SK-N-SH treated with all-trans-retinoic acid at 6 μM for 48 hours (cell line): ENCODE data around the gene PLA2G3.

Experiments used
- ATAC-seq: fragments of 200-7000 bp; cut with Tn5 transposase; 3 replicates; pipeline ENCODE4 v1.9.1; 2020; ENCODE audit warnings: mild to moderate bottlenecking, moderate library complexity
- ARNTL ChIP-seq: fragments of 450-650 bp; formaldehyde crosslinking; IDR thresholded peaks from 2 replicates; pipeline ENCODE4 v1.5.0; 2020; ENCODE audit warnings: low read depth, mild to moderate bottlenecking, moderate library complexity, borderline replicate concordance
- BACH2 ChIP-seq: fragments of 250-450 bp; sonication (Bioruptor Pico); IDR thresholded peaks from 2 replicates; pipeline ENCODE4 v1.9.0; 2021; ENCODE audit warnings: mild to moderate bottlenecking, borderline replicate concordance
- CSDC2 ChIP-seq: fragments of 250-450 bp; sonication (Bioruptor Pico); IDR thresholded peaks from 2 replicates; pipeline ENCODE4 v1.5.0; 2020; ENCODE audit warnings: mild to moderate bottlenecking, moderate library complexity
- GLIS3 ChIP-seq: fragments of 250-450 bp; sonication (Bioruptor Pico); IDR thresholded peaks from 2 replicates; pipeline ENCODE4 v1.5.0; 2020; ENCODE audit warnings: mild to moderate bottlenecking, moderate library complexity
- ISL1 ChIP-seq: fragments of 250-450 bp; sonication (Bioruptor Pico); IDR thresholded peaks from 2 replicates; pipeline ENCODE4 v2.1.2; 2022; ENCODE audit warnings: mild to moderate bottlenecking, moderate library complexity
- OSR1 ChIP-seq: fragments of 250-450 bp; sonication (Bioruptor Pico); IDR thresholded peaks from 2 replicates; pipeline ENCODE4 v1.8.0; 2022; ENCODE audit warnings: moderate library complexity, mild to moderate bottlenecking, inconsistent platforms
- PPARA ChIP-seq: fragments of 250-450 bp; sonication (Bioruptor Pico); IDR thresholded peaks from 2 replicates; pipeline ENCODE4 v1.5.0; 2020; ENCODE audit warnings: mild to moderate bottlenecking, borderline replicate concordance
- RARB ChIP-seq: fragments of 250-450 bp; sonication (Bioruptor Pico); IDR thresholded peaks from 2 replicates; pipeline ENCODE4 v1.8.0; 2021; ENCODE audit warnings: mild to moderate bottlenecking, moderate library complexity
- TCF4 ChIP-seq: fragments of 250-450 bp; sonication (Bioruptor Pico); IDR thresholded peaks from 2 replicates; pipeline ENCODE4 v1.8.0; 2021; ENCODE audit warnings: mild to moderate bottlenecking, moderate library complexity, borderline replicate concordance
- TOX ChIP-seq: fragments of 250-450 bp; sonication (Bioruptor Pico); IDR thresholded peaks from 2 replicates; pipeline ENCODE4 v1.8.0; 2021; ENCODE audit warnings: mild to moderate bottlenecking, moderate library complexity, borderline replicate concordance
- ZFP3 ChIP-seq: fragments of 250-450 bp; sonication (Bioruptor Pico); IDR thresholded peaks from 2 replicates; pipeline ENCODE4 v1.5.0; 2020; ENCODE audit warnings: mild to moderate bottlenecking, moderate library complexity
- ZFP30 ChIP-seq: fragments of 450-650 bp; formaldehyde crosslinking; IDR thresholded peaks from 2 replicates; pipeline ENCODE4 v1.5.0; 2022; ENCODE audit warnings: mild to moderate bottlenecking, moderate library complexity
- ZNF8 ChIP-seq: fragments of 450-650 bp; formaldehyde crosslinking; IDR thresholded peaks from 2 replicates; pipeline ENCODE4 v1.5.0; 2020; ENCODE audit warnings: mild to moderate bottlenecking, moderate library complexity
- TF ChIP-seq, protein P1 (sequence below): fragments of 250-450 bp; sonication (Bioruptor Pico); IDR thresholded peaks from 2 replicates; pipeline ENCODE4 v1.5.1; 2020; ENCODE audit warnings: low read depth, mild to moderate bottlenecking, moderate library complexity
- TF ChIP-seq, protein P2 (sequence below): fragments of 250-450 bp; sonication (Bioruptor Pico); IDR thresholded peaks from 2 replicates; pipeline ENCODE4 v1.5.1; 2021; ENCODE audit warnings: mild to moderate bottlenecking, moderate library complexity
- TF ChIP-seq, protein P3 (sequence below): fragments of 250-450 bp; sonication (Bioruptor Pico); IDR thresholded peaks from 2 replicates; pipeline ENCODE4 v1.5.0; 2020; ENCODE audit warnings: mild to moderate bottlenecking, moderate library complexity
- TF ChIP-seq, protein P4 (sequence below): fragments of 250-450 bp; sonication (Bioruptor Pico); IDR thresholded peaks from 2 replicates; pipeline ENCODE4 v1.8.0; 2020; ENCODE audit warnings: mild to moderate bottlenecking, moderate library complexity, borderline replicate concordance

Gene PLA2G3

DNA sequence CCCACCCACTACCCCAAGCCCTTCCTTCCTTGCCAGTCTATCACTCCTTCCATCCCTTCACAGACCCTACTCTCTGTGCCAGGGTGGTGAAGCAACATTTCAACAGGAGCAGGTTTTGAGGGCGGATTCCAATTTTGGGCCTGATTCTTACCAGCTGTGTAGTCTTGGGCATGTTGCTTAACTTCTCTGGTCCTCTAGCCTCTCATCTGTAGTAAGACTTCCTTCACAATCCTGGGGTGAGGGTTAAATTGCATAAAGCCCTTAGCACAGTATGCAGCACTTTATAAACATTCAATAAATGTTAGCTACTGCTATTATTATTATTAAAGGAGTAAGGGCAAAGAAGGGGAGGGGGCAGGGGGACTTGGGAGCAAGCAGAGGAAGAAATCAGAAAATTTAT lies 14.7 kb upstream of the PLA2G3 start:
- ATAC-seq, result no peak
- no peak for TF ChIP-seq ZFP30 (CRISPR knock-in tag)
- no peak for TF ChIP-seq CSDC2 (CRISPR knock-in tag)
- TF ChIP-seq, protein P1, sequence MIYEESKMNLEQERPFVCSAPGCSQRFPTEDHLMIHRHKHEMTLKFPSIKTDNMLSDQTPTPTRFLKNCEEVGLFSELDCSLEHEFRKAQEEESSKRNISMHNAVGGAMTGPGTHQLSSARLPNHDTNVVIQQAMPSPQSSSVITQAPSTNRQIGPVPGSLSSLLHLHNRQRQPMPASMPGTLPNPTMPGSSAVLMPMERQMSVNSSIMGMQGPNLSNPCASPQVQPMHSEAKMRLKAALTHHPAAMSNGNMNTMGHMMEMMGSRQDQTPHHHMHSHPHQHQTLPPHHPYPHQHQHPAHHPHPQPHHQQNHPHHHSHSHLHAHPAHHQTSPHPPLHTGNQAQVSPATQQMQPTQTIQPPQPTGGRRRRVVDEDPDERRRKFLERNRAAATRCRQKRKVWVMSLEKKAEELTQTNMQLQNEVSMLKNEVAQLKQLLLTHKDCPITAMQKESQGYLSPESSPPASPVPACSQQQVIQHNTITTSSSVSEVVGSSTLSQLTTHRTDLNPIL, result no peak
- no peak for TF ChIP-seq GLIS3 (CRISPR knock-in tag)
- TF ChIP-seq, protein P2, sequence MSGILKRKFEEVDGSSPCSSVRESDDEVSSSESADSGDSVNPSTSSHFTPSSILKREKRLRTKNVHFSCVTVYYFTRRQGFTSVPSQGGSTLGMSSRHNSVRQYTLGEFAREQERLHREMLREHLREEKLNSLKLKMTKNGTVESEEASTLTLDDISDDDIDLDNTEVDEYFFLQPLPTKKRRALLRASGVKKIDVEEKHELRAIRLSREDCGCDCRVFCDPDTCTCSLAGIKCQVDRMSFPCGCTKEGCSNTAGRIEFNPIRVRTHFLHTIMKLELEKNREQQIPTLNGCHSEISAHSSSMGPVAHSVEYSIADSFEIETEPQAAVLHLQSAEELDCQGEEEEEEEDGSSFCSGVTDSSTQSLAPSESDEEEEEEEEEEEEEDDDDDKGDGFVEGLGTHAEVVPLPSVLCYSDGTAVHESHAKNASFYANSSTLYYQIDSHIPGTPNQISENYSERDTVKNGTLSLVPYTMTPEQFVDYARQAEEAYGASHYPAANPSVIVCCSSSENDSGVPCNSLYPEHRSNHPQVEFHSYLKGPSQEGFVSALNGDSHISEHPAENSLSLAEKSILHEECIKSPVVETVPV, result no peak
- no peak for TF ChIP-seq PPARA
- TF ChIP-seq TCF4, result no peak
- TF ChIP-seq TOX, result no peak
- no peak for TF ChIP-seq ZFP3

DNA sequence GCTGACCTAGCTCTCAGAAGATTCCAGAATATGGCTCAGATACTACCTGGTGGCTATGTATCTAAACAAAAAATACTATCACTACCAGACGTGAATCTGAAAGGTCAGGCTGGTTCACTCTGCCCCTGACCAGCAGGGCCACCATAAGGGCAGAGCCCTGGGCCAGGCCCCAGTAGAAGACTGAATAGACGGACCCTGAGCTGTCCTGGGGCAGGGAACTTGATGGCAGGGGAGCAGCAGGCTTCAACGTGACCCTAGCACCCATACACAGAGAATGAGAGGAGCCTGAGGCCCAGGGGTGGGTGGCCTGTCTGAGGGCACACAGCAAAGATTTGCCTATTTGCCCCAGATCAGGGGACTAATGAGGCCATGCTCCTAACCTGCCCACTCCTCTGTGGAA lies 13.0 kb upstream of the PLA2G3 start:
- no peak for TF ChIP-seq RARB (CRISPR knock-in tag)
- TF ChIP-seq GLIS3 (CRISPR knock-in tag), result no peak
- TF ChIP-seq, protein P3, sequence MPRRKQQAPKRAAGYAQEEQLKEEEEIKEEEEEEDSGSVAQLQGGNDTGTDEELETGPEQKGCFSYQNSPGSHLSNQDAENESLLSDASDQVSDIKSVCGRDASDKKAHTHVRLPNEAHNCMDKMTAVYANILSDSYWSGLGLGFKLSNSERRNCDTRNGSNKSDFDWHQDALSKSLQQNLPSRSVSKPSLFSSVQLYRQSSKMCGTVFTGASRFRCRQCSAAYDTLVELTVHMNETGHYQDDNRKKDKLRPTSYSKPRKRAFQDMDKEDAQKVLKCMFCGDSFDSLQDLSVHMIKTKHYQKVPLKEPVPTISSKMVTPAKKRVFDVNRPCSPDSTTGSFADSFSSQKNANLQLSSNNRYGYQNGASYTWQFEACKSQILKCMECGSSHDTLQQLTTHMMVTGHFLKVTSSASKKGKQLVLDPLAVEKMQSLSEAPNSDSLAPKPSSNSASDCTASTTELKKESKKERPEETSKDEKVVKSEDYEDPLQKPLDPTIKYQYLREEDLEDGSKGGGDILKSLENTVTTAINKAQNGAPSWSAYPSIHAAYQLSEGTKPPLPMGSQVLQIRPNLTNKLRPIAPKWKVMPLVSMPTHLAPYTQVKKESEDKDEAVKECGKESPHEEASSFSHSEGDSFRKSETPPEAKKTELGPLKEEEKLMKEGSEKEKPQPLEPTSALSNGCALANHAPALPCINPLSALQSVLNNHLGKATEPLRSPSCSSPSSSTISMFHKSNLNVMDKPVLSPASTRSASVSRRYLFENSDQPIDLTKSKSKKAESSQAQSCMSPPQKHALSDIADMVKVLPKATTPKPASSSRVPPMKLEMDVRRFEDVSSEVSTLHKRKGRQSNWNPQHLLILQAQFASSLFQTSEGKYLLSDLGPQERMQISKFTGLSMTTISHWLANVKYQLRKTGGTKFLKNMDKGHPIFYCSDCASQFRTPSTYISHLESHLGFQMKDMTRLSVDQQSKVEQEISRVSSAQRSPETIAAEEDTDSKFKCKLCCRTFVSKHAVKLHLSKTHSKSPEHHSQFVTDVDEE (CRISPR knock-in tag), result no peak
- TF ChIP-seq PPARA, result no peak
- TF ChIP-seq, protein P4, sequence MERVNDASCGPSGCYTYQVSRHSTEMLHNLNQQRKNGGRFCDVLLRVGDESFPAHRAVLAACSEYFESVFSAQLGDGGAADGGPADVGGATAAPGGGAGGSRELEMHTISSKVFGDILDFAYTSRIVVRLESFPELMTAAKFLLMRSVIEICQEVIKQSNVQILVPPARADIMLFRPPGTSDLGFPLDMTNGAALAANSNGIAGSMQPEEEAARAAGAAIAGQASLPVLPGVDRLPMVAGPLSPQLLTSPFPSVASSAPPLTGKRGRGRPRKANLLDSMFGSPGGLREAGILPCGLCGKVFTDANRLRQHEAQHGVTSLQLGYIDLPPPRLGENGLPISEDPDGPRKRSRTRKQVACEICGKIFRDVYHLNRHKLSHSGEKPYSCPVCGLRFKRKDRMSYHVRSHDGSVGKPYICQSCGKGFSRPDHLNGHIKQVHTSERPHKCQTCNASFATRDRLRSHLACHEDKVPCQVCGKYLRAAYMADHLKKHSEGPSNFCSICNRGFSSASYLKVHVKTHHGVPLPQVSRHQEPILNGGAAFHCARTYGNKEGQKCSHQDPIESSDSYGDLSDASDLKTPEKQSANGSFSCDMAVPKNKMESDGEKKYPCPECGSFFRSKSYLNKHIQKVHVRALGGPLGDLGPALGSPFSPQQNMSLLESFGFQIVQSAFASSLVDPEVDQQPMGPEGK, result no peak
- ATAC-seq, result no peak

DNA sequence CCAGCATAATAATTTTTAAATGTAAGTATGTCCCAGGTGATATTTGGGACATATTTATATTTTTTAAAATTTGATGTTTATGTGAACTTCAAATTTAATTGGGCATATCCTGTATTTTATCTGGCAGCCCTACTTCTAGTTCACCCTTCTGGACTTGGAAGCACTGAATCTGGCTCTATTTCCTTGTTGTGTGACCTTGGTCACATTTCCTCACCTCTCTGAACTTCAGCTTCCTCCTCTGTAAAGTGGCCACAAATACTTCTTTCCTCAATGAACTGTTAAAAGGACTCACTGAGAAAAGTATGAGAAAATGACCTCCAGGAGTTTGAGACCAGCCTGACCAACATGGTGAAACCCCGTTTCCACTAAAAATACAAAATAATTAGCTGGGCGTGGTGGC lies 11.6 kb upstream of the PLA2G3 start:
- ATAC-seq, result no peak
- TF ChIP-seq RARB (CRISPR knock-in tag) (no peak), TCF4 (no peak), OSR1 (no peak), ZNF8 (CRISPR knock-in tag) (no peak), ISL1 (CRISPR knock-in tag) (no peak)
- TF ChIP-seq, protein P4, result no peak

DNA sequence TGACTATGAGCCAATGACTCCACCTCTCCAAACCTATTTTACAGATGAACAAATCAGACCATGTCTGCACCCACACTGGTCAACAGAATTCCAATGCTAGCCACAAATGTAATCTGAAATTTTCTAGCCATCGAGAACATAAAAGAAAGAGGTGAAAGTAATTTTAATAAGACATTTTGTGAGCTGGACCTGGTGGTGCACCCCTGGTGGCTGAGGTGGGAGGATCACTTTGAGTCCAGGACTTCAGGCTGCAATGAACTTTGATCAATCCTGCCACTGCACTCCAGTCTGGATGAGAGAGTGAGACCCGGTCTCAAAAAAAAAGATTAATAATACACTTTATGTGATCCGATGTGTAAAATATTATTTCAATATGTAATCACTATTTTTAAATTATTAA lies 10.3 kb upstream of the PLA2G3 start:
- ATAC-seq, result peak; percentile 44; the same call in 1 of the 3 replicates
- TF ChIP-seq ARNTL (CRISPR knock-in tag) (no peak), BACH2 (CRISPR knock-in tag) (no peak), GLIS3 (CRISPR knock-in tag) (no peak), ZFP30 (CRISPR knock-in tag) (no peak)
- TF ChIP-seq, protein P4, result no peak
